ENCODE data around the gene AMY2B.

DNA sequence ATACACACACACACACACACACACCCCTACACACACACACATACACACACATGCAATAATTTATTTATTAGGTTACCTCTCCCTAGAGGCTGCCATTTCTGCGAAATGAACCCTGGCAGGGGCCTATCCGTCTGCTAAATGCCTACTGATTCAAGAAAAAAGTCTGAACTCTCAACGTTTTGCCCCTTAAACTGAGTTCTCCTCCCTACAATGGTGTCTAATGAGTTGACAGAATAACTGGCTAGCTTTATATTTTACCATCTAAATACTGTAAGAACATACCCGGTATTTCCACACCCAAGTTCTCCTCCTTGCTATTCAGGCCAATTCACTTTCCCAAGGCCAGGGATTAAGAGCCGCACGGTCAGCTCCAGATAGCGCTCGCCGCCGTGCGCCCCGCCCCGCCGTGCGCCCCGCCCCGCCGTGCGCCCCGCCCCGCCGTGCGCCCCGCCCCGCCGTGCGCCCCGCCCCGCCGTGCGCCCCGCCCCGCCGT, 46.2 kb upstream of the AMY2B start:
- TF ChIP-seq, protein P1, sequence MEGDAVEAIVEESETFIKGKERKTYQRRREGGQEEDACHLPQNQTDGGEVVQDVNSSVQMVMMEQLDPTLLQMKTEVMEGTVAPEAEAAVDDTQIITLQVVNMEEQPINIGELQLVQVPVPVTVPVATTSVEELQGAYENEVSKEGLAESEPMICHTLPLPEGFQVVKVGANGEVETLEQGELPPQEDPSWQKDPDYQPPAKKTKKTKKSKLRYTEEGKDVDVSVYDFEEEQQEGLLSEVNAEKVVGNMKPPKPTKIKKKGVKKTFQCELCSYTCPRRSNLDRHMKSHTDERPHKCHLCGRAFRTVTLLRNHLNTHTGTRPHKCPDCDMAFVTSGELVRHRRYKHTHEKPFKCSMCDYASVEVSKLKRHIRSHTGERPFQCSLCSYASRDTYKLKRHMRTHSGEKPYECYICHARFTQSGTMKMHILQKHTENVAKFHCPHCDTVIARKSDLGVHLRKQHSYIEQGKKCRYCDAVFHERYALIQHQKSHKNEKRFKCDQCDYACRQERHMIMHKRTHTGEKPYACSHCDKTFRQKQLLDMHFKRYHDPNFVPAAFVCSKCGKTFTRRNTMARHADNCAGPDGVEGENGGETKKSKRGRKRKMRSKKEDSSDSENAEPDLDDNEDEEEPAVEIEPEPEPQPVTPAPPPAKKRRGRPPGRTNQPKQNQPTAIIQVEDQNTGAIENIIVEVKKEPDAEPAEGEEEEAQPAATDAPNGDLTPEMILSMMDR (IDR thresholded peaks at IDR 0.05), result no peak
- TF ChIP-seq POLR2AphosphoS5 (IDR thresholded peaks at IDR 0.05; ENCODE audit: low read depth, low read length), result no peak
